K562 (cell line): ENCODE measurements around the gene SDR9C7. TPM values are rescaled to one million over a fixed set of nuclear protein-coding genes. Genes with fewer than 3 reads are reported as not detected.

Source experiments
- ATAC-seq: fragments of 200-7000 bp; cut with Tn5 transposase; 3 replicates; pipeline ENCODE4 v1.9.1; 2020; ENCODE audit warnings: moderate library complexity
- BruUV-seq: library from RNA; stranded (reverse); fragments of 400-500 nt; replicated peaks from 2 replicates; lab custom pipeline; 2021; lab: Mats Ljungman, UMichigan
- CTCF ChIA-PET: fragments of 300-600 bp; formaldehyde crosslinking; extraction: SDS; loops from one replicate; lab custom pipeline; 2021; ENCODE audit warnings: low intra/inter-chr PET ratio; lab: Yijun Ruan, JAX
- POLR2A ChIA-PET: fragments of 300-600, 350-650 bp; sonication (Branson Sonifier 250); formaldehyde crosslinking; extraction: SDS; loops from one replicate; lab custom pipeline; 2021; ENCODE audit warnings: antibody characterized with exemption, inconsistent platforms; lab: Yijun Ruan, JAX
- DNase-seq, 4 experiments: peaks; one replicate each; pipeline versions ENCODE4 v3.0.0 to v3.0.0-alpha.2; 2011 to 2018; ENCODE audit warnings: low spot score in 3 of 4, mixed read lengths in 3 of 4; ENCODE audit errors: extremely low read depth in 1 of 4
- FAIRE-seq: peaks from 2 replicates; lab custom pipeline; 2011; peaks lifted over from hg19 to GRCh38; lab: Jason Lieb, UNC
- H2AFZ ChIP-seq: 2 replicates; pipeline ENCODE4 v1.6.0; 2011; ENCODE audit warnings: low read depth, low read length, control low read depth, inconsistent platforms
- H3K27ac ChIP-seq: fragments of 200-600 bp; 3 replicates; pipeline ENCODE4 v1.8.0; 2011; ENCODE audit warnings: low read depth, mild to moderate bottlenecking, control low read depth, inconsistent platforms, low read length, moderate library complexity, mixed read lengths; ENCODE audit errors: extremely low read depth
- H3K27me3 ChIP-seq, 2 experiments: fragments of 300-600 bp in 1 of 2; 2 replicates in 1 of 2; 3 replicates in 1 of 2; pipeline versions ENCODE4 v1.6.0 to v1.8.0; 2011; ENCODE audit warnings: inconsistent platforms in 2 of 2, low read length in 2 of 2, mild to moderate bottlenecking in 1 of 2, mixed read lengths in 1 of 2, moderate library complexity in 1 of 2; ENCODE audit not compliant: control insufficient read depth in 2 of 2, insufficient read depth in 2 of 2
- H3K36me3 ChIP-seq: fragments of 300-600 bp; 3 replicates; pipeline ENCODE4 v1.8.0; 2011; ENCODE audit warnings: mild to moderate bottlenecking, low read length, inconsistent platforms; ENCODE audit not compliant: control insufficient read depth, insufficient read depth
- H3K4me1 ChIP-seq, 2 experiments: fragments of 200-600 bp in 1 of 2; replicated peaks in 1 of 2; 2 replicates in 1 of 2; 3 replicates in 1 of 2; pipeline versions ENCODE4 v1.5.1 to v1.8.0; 2011; ENCODE audit warnings: inconsistent platforms in 2 of 2, low read length in 2 of 2, mild to moderate bottlenecking in 1 of 2, mixed read lengths in 1 of 2, moderate library complexity in 1 of 2; ENCODE audit not compliant: control insufficient read depth in 2 of 2, insufficient read depth in 2 of 2
- H3K4me2 ChIP-seq: 2 replicates; pipeline ENCODE4 v1.6.1; 2011; ENCODE audit warnings: low read length, control low read depth, inconsistent platforms, mixed read lengths; ENCODE audit not compliant: insufficient read depth
- H3K4me3 ChIP-seq: fragments of 200-600 bp; sonication (generic), shearing (Covaris generic); 2 replicates; pipeline ENCODE4 v1.5.1; 2016; ENCODE audit warnings: control low read depth, inconsistent platforms
- H3K79me2 ChIP-seq: fragments of 200-600 bp; 3 replicates; pipeline ENCODE4 v1.8.0; 2011; ENCODE audit warnings: low read length, inconsistent platforms; ENCODE audit not compliant: control insufficient read depth, insufficient read depth
- H3K9ac ChIP-seq, 2 experiments: 2 replicates each; pipeline versions ENCODE4 v1.6.0 to v1.6.1; 2011; ENCODE audit warnings: low read depth in 2 of 2, low read length in 2 of 2, control low read depth in 1 of 2, inconsistent platforms in 1 of 2, mild to moderate bottlenecking in 1 of 2, mixed read lengths in 1 of 2; ENCODE audit not compliant: insufficient read depth in 1 of 2
- H3K9me1 ChIP-seq: one replicate; pipeline ENCODE4 v1.6.0; 2011; ENCODE audit warnings: inconsistent platforms, mild to moderate bottlenecking, low read length, moderate library complexity; ENCODE audit not compliant: control insufficient read depth, insufficient read depth
- H3K9me3 ChIP-seq: replicated peaks from 2 replicates; pipeline ENCODE4 v1.5.1; 2011; ENCODE audit warnings: low read depth, low read length, inconsistent platforms; ENCODE audit not compliant: control insufficient read depth, insufficient read depth
- H4K20me1 ChIP-seq: replicated peaks from 2 replicates; pipeline ENCODE4 v1.6.1; 2011; ENCODE audit warnings: low read length, inconsistent platforms, mixed read lengths; ENCODE audit not compliant: control insufficient read depth, insufficient read depth
- CXXC5 ChIP-seq: fragments of 250-450 bp; sonication (Bioruptor Pico); IDR thresholded peaks from 2 replicates; pipeline ENCODE4 v1.8.0; 2022; ENCODE audit warnings: inconsistent platforms, mild to moderate bottlenecking, moderate library complexity
- ELK1 ChIP-seq: sonication (generic); formaldehyde crosslinking; IDR thresholded peaks from 2 replicates; pipeline ENCODE4 v1.8.1; 2022; ENCODE audit warnings: missing genetic modification reagents
- HDAC3 ChIP-seq: fragments of 450-650 bp; IDR thresholded peaks from 2 replicates; pipeline ENCODE4 v1.6.1; 2018; ENCODE audit warnings: borderline replicate concordance, mild to moderate bottlenecking, moderate library complexity; ENCODE audit not compliant: partially characterized antibody
- HNRNPUL1 ChIP-seq: fragments of 200-400 bp; formaldehyde crosslinking; IDR thresholded peaks from 2 replicates; pipeline ENCODE4 v1.6.1; 2017; ENCODE audit warnings: low read length
- KLF13 ChIP-seq: fragments of 450-650 bp; IDR thresholded peaks from 2 replicates; pipeline ENCODE4 v1.6.1; 2016; ENCODE audit warnings: missing genetic modification characterization, low read depth, mild to moderate bottlenecking, missing compliant biosample characterization, moderate library complexity, borderline replicate concordance
- MTA3 ChIP-seq: fragments of 450-650 bp; formaldehyde crosslinking; IDR thresholded peaks from 2 replicates; pipeline ENCODE4 v1.6.1; 2017; ENCODE audit warnings: mild to moderate bottlenecking, borderline replicate concordance
- NR2C1 ChIP-seq, 2 experiments: fragments of 450-650 bp; IDR thresholded peaks; 2 replicates each; pipeline ENCODE4 v1.6.1; 2017; ENCODE audit warnings: mild to moderate bottlenecking in 2 of 2, antibody characterized with exemption in 1 of 2, inconsistent platforms in 1 of 2, missing compliant biosample characterization in 1 of 2, missing genetic modification characterization in 1 of 2
- PRMT5 ChIP-seq: sonication (generic); formaldehyde crosslinking; IDR thresholded peaks from 2 replicates; pipeline ENCODE4 v1.5.0; 2020; ENCODE audit warnings: missing genetic modification reagents
- SRSF1 ChIP-seq: fragments of 200-400 bp; formaldehyde crosslinking; IDR thresholded peaks from 2 replicates; pipeline ENCODE4 v1.6.1; 2017; ENCODE audit warnings: mild to moderate bottlenecking, low read depth, low read length, moderate library complexity
- TAF15 ChIP-seq: fragments of 200-400 bp; formaldehyde crosslinking; IDR thresholded peaks from 2 replicates; pipeline ENCODE4 v1.6.1; 2017; ENCODE audit warnings: mild to moderate bottlenecking, low read depth, low read length, moderate library complexity
- VEZF1 ChIP-seq: fragments of 200-800 bp; sonication (Bioruptor generic); IDR thresholded peaks from 2 replicates; pipeline ENCODE4 v1.6.1; 2017; ENCODE audit warnings: missing genetic modification characterization, missing compliant biosample characterization
- ZBTB17 ChIP-seq: fragments of 450-650 bp; formaldehyde crosslinking; IDR thresholded peaks from 2 replicates; pipeline ENCODE4 v1.4.0; 2020; ENCODE audit warnings: mild to moderate bottlenecking
- ZNF76 ChIP-seq: fragments of 250-450 bp; sonication (Bioruptor Pico); IDR thresholded peaks from 2 replicates; pipeline ENCODE4 v1.4.0; 2020; ENCODE audit warnings: mild to moderate bottlenecking, moderate library complexity, borderline replicate concordance
- WGBS: fragments of 100-300 bp; shearing (Covaris generic); methylation state at CpG from one replicate; pipeline ENCODE4 v1.1.6; 2016; ENCODE audit warnings: low coverage, mixed read lengths; ENCODE audit not compliant: insufficient coverage; ENCODE audit errors: missing lambda C conversion rate; 5-methylcytosine and 5-hydroxymethylcytosine counted together
- in situ Hi-C: fragments of 300-500 bp; cut with MboI; formaldehyde crosslinking; loops from 4 replicates; pipeline ENCODE4 v1.15.0; 2018; ENCODE audit warnings: inconsistent platforms, mixed read lengths
- intact Hi-C: fragments of 100-400 bp; cut with micrococcal nuclease; formaldehyde crosslinking; loops from 2 replicates; pipeline ENCODE4 v1.14.2; 2022
- polyA plus RNA-seq, 8 experiments: library from polyadenylated mRNA; depleted of rRNA in 4 of 8; stranded (reverse) in 5 of 8; unstranded in 3 of 8; fragments of >200 nt; fragmentation: Nextera tagmentation in 2 of 8; fragmentation: Illumina TruSeq in 1 of 8; extraction: Ambion mirVana in 2 of 8; extraction: Trizol in 1 of 8; gene quantifications; 2 replicates each; pipeline versions ENCODE4 v1.2.1 to v1.2.3, GENCODE V29; 2011 to 2014; ENCODE audit warnings: inconsistent platforms in 1 of 8, missing spikeins in 1 of 8
- total RNA-seq, 7 experiments: library from RNA; depleted of rRNA in 6 of 7; stranded (reverse); fragments of >200 nt in 6 of 7; fragmentation: Illumina TruSeq in 2 of 7; extraction: Trizol in 2 of 7; gene quantifications; 2 replicates each; pipeline versions ENCODE4 v1.2.1 to v1.2.3, GENCODE V29; 2011 to 2021; ENCODE audit warnings: low replicate concordance in 1 of 7
- TF ChIP-seq, protein P1 (sequence below): sonication (generic); formaldehyde crosslinking; IDR thresholded peaks from 2 replicates; pipeline ENCODE4 v1.8.1; 2023; ENCODE audit warnings: mild to moderate bottlenecking, missing genetic modification reagents
- TF ChIP-seq, protein P2 (sequence below): conservative IDR thresholded peaks from 2 replicates; pipeline ENCODE4 v1.6.1; 2011; ENCODE audit warnings: low read depth, mild to moderate bottlenecking, low read length; ENCODE audit not compliant: control insufficient read depth

SDR9C7 gene
- total and polyA plus RNA-seq, 9 of the 15 experiments (the other 6 are each of a cell fraction or from before 2014, with no cell fraction given): 0.04 to 0.59 (median 0.06) TPM; not detected in 6

GRCh38 chr12:56914724-56915123 lies 19.5 kb downstream of the SDR9C7 start:
- POLR2A ChIA-PET: interaction anchor here (1.2 kb wide), 1 partner anchor 16 kb away, joined by 3 read pairs; no protein-coding TSS in a partner anchor
- FAIRE-seq: no peak

More at GRCh38 chr12:56914724-56915123, 19.5 kb downstream of the SDR9C7 start:
- no peaks in the 10 kb centered on the region for H3K27me3 ChIP-seq
- DNase-seq (no peak), ATAC-seq (no peak)
- BruUV-seq: no TSS peak
- no peaks in the 10 kb centered on the region for H3K4me1 ChIP-seq
- peak overlapping the region; percentile 19; the same call in 1 of the 2 replicates for H2AFZ ChIP-seq
- H4K20me1 ChIP-seq: no peaks in the 10 kb centered on the region
- no peaks in the 10 kb centered on the region for H3K9me1 ChIP-seq
- H3K27ac ChIP-seq: no peak overlapping the region
- 23% methylated on average over 3 of the region's 3 CpGs for WGBS
- CTCF ChIA-PET: no interaction called here
- H3K4me3 ChIP-seq: no peak overlapping the region
- H3K9me3 ChIP-seq: no peaks in the 10 kb centered on the region; the same call in 1 of the 2 replicates
- no peaks in the 10 kb centered on the region for H3K79me2 ChIP-seq
- in situ Hi-C loops: no loop called here
- no peak overlapping the region for H3K9ac ChIP-seq
- no peak overlapping the region for H3K4me2 ChIP-seq
- TF ChIP-seq CXXC5 (CRISPR knock-in tag) (no peak), HNRNPUL1 (no peak), MTA3 (no peak), ELK1 (CRISPR knock-in tag) (no peak), ZNF76 (CRISPR knock-in tag) (no peak), NR2C1 (IDR thresholded peaks at IDR 0.05) (no peak), NR2C1 (tag; IDR thresholded peaks at IDR 0.05) (no peak), SRSF1 (no peak), HDAC3 (no peak), ZBTB17 (CRISPR knock-in tag) (no peak), TAF15 (no peak), VEZF1 (no peak), PRMT5 (CRISPR knock-in tag) (no peak), KLF13 (no peak)
- TF ChIP-seq, protein P1, sequence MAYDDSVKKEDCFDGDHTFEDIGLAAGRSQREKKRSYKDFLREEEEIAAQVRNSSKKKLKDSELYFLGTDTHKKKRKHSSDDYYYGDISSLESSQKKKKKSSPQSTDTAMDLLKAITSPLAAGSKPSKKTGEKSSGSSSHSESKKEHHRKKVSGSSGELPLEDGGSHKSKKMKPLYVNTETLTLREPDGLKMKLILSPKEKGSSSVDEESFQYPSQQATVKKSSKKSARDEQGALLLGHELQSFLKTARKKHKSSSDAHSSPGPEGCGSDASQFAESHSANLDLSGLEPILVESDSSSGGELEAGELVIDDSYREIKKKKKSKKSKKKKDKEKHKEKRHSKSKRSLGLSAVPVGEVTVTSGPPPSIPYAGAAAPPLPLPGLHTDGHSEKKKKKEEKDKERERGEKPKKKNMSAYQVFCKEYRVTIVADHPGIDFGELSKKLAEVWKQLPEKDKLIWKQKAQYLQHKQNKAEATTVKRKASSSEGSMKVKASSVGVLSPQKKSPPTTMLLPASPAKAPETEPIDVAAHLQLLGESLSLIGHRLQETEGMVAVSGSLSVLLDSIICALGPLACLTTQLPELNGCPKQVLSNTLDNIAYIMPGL: no peak
- TF ChIP-seq, protein P2, sequence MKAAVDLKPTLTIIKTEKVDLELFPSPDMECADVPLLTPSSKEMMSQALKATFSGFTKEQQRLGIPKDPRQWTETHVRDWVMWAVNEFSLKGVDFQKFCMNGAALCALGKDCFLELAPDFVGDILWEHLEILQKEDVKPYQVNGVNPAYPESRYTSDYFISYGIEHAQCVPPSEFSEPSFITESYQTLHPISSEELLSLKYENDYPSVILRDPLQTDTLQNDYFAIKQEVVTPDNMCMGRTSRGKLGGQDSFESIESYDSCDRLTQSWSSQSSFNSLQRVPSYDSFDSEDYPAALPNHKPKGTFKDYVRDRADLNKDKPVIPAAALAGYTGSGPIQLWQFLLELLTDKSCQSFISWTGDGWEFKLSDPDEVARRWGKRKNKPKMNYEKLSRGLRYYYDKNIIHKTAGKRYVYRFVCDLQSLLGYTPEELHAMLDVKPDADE: no peak
- intact Hi-C loops: no loop called here
- no peaks in the 10 kb centered on the region for H3K36me3 ChIP-seq
